Islet of Langerhans (tissue), 1 donor: ENCODE data around the gene TES.
A peak's percentile ranks its signal among the peaks of the same experiment; 100 is the strongest.
"Not testable (repeated sequence)": the region's sequence is repeated elsewhere in the genome, so short reads cannot be mapped to it uniquely, and the experiment has no call there.

ENCODE experiments used
- FAIRE-seq: peaks from one replicate; lab custom pipeline; 2011; peaks lifted over from hg19 to GRCh38; lab: Jason Lieb, UNC

Gene TES

DNA sequence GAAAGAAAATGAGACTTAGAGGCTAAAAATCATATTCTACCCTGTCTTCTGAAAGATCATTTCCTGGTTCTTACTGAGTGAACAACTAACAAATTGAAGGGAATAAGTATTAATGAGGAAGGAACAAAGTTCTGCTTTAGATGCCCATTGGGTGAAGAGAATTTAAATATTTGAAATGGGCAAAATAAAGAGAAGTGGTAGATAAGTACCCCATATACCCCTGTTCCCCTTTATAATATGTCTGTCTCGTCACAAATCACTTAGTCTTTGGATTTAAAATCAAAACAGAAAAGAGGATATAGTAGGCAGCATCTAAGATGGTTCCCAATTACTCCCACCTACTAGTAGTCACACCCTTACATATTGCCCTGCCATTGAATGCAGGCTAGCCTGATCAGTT lies 13.2 kb downstream of the TES start:
- FAIRE-seq = no peak

DNA sequence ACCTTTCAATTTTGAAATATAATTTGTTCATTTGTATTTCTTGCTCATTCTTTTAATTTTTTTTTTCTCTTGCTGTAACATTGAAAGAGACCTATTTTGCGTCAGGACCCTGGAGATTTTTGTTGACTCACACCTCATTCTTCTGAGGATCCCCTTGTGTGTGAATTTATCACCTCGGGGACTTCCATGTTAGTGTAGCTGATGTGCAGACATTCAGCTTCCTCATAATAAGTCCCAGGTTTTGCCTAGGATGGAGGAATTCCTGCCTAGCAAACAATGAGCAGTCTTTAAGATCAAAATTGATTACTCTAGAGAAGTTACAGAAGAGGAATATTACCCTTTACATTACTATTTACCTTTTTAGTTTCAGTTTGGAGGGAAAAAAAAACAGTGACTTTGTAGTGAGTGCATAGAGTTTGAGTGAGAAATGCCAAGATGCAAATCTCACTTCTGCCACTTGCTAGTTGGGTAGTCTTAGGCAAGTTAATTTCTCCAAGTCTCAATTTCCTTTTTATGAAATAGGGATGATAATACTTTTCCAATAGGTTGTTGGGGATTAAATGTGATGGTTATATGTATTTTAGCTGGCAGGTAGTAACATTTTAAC lies 14.3 kb downstream of the TES start:
- FAIRE-seq = no peak

DNA sequence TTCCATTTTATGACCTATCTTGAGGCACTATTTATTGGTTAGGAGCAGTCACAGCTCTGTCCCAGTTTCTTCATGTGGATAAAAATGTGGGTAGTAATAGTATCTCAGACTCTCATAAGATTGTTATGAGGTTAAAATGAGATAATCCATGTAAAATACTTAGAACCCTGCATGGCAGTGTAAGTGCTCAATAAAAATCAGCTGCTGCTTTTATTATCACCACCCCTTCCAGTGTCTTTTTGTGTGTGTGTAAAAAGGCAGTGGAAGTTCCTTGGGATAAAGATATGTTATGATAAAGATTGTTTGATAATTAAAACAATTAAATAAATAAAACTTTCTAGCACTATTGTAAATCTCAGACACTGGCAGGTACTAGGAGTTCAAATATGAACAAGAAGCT lies 15.5 kb downstream of the TES start:
- FAIRE-seq = no peak

DNA sequence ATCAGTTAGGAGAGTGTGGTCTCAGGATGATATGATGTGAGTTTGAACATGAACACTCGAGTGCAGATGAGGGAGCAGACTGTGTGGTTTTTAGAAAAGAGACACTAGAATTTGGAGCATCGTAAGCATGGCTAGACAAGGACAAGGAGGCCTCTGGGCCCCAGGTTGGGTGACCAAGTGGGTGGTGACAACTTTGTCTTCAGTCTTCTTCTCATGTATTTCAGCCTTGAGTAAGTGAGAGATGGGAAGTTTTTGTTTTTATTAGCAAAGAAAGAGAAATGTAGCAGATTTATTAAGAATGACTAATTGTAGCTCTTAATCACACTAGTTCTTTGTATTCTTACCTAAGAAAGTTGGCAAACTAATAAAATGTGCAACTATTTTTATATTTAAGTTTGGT lies 16.3 kb downstream of the TES start:
- no peak for FAIRE-seq

DNA sequence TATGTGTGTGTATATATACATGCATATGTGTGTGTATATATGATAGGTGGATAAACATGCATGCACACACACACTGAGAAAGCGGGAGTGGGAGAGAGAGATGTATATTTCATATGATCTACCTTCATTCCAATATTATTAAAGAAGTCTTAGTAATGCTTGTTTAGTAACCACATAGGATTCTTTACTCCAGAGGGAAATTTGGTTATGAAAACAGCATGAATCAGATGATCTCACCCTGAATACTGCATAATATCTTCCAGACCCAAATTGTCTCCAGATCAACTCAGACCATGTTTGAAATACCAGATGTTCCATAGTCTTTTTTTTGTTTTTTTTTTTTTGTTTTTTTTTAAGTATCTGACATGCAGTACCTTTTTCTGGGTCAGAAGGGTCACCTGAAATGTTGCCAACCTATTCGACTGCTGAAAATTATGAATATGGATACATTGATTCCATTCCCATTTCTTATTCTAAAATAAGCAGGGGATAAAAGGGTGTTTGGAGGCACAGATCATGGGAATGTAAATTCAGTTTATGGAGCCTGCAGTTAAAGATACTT lies 17.4 kb downstream of the TES start:
- no peak for FAIRE-seq

DNA sequence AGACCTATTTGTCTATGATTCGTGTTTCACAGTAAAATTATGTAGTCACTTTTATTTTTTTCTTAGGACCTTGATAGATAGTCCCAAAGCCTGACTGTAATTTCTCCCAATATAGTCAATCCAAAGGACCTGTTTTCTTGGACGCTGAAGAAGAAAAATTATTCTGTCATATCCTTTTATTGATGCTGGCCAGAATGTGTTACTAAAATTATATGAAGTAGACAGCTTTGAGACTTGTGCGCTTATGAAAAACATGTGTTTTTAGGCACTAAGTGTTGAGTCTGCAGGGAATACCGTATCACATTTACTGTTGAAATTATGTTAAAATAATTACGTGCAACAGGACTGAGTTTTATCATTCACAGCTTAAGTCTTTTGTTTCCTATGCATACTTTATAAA lies 17.9 kb downstream of the TES start:
- no peak for FAIRE-seq

DNA sequence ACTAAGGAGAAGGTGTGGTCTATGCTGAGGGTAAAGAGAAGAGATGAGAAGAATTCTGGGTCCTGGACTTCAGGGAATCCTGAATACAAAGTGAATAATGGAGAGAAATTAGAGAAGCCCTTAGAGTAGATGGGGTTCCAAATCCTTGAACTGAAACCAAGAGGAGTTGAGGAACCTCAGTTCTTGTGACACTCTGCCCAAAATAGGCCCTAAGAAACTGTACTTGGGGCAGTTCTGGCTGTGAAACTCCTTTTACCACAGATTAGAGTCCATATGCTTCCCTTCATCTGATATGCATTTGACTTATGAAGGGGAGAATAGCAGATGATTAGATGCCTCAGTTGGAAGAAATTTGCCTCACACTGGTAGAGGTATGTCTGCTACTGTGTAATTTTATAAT lies 19.0 kb downstream of the TES start:
- no peak for FAIRE-seq

DNA sequence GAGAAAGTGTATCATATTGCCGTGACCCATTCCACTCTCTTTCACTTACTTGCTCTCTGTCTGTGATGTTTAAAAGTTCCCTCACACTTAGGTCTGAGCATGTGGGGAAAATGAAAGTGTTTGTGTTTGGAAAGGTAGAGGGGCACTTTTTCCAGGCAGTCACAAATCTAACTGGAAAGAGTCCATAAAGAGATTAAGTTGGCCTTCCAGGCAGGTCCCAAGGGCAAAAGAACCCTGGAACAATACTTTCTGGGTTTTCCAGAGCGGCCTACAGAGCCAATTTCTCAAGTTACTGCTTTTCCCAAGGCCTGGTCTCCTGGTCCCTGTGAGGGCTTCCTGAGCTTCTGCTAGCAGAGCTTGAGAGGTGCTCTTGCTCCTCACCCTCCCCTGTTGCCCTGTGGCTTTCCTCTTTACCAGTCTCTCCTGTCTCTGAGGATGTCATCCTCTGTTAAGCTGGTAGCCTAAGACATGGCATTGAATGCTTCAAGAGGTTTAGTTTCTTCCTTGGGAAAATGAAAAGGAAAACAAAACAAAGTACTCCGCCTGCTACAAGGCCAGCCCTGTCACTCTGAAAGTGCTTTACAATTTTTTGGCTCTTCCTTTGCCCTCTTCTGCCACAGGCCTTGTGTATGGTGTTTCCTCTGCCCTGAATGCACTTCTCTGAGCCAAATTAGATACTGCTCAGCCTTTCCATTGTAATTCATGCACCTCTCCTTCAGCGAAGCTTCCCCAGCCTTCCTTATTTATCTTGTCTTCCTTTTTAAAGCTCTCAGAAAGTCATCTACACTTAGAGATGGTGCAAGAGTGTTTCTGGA lies 20.1 kb downstream of the TES start:
- no peak for FAIRE-seq

DNA sequence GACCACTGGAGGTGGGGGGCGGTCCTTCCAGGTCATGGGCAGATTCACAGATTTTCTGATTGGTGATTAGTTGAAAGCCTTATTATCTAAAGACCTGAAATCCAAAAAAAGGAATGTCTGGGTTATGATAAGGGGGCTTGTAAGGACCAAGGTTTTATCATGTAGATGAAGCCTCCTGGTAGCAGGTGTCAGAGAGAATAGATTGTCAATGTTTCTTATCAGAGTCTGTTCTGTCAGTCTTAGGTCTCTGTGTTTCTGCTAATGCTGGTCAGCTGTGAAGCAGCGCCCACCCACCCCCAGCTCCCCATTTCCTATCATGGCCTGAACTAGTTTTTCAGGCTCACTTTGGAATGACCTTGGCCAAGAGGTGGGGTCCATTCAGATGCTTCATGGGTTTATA lies 21.2 kb downstream of the TES start:
- no peak for FAIRE-seq

DNA sequence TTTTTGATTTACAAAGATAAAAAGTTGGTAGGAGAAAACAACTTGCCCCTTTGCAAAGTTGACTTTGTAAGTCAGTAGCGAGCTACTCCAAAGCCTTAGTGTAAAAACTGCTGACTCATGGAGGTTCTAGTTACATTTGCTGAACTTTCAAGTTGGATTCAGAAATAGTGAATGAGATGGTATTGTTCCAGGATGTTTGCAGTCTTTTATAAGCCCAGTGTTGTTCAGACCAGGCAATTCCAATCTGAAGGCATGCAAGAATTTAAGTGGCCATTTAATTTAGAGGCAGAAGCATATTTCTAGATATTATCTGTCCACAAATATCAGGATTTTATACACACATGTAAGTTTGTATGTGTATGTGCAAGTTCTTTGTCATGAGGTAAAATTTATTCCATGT lies 21.6 kb downstream of the TES start:
- no peak for FAIRE-seq

DNA sequence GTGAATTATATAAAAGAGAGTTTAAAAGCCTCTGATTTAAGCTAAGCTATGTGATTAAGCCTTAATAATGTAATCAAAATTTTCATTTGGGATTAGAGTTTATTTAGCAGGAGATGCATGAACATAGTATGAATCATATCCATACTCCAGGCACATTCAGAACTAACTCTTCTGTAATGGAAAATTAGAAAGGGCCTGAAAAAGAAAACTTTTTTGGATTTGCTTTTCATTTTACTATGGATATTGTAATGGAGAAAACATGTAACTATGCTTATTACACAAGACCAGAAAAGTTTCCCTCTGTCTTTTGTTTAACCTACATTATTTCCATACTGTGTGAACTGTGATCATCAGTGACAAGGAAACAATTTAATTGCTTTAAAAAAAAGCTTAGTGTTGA lies 22.0 kb downstream of the TES start:
- FAIRE-seq = no peak

DNA sequence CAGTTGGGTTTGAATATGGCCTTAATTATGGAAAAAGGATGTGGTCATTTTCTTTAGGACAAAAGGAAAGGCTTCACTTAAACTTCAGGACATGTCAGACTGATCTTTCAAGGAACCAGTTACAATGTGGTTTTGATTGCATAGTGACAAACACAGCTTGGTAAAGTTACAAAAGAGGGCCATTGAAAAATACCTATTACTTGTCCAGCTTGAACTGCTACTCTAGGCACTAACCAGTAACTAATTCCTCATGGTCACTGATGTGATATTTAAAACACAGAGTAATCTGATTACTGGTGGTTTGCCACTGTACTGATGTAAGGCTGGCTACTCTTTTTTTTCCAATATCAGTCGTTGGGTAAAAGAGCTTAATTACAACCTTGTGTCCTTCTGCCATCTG lies 22.6 kb downstream of the TES start:
- no peak for FAIRE-seq

DNA sequence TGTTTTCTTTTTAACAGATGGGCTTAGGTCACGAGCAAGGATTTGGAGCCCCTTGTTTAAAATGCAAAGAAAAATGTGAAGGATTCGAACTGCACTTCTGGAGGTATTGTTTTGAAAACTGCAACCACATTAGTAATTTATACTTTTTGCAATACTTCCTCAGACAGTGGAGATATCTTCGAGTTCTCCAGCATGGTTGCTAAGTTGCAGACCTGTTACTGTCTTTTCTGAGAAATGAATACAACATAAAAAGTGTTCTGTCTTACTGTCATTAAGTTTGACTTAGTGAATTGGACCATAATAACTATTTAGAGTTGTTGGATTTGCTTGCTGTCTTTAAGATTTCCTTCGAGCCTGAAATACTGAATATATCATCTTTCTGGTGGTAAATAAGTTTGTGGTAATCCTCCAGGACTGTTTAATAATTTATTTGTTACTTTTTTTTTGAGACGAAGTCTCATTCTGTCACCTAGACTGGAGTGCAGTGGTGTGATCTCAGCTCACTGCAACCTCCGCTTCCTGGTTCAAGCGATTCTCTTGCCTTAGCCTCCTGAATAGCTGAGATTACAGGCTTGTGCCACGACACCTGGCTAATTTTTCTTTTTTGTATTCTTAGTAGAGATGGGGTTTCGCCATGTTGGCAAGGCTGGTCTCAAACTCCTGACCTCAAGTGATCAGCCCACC lies 24.3 kb downstream of the TES start:
- FAIRE-seq = no peak

DNA sequence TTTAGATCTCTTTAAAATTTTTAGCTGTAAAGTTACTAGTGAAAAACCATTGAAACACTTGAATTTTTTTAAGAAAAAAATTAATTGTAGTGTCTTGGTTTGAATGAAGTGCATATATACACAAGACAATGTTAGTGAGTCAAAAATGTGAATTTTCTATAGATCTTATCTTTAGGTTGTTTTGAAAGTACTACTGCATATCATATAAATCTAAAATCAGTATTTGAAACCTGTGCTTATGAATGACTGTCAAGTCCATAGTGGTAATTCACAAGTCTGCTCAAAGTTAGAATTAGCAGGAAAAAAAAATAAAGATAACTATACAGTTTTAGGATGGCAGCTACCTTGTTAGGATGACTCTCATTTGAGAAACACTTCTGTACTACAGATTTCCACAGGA lies 25.0 kb downstream of the TES start:
- FAIRE-seq = no peak

DNA sequence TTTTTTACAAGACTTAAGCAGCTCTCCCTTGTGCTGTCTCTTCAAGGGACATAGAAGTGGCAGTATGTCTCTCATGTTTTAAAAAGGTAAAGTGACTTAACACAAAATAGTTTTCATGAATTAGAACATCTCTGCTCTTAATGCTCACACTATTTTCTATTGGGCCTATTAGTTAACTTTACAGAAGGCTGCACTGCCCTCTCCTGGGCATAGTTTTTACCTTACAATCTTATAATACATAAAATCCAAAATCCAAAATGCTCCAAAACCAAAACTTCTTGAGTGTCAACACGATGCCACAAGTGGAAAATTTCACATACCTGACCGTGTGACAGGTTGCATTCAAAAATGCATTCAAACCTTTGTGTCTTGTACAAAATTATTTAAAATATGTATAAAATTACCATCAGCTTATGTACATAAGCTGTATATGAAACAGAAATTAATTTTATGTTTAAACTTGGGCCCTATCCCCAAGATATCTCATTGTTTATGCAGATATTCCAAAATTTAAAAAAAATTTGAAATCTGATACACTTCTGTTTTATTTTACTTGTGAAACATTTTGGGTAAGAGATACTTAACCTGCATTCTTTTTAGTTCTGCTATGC lies 25.8 kb downstream of the TES start:
- peak; percentile 92 for FAIRE-seq

DNA sequence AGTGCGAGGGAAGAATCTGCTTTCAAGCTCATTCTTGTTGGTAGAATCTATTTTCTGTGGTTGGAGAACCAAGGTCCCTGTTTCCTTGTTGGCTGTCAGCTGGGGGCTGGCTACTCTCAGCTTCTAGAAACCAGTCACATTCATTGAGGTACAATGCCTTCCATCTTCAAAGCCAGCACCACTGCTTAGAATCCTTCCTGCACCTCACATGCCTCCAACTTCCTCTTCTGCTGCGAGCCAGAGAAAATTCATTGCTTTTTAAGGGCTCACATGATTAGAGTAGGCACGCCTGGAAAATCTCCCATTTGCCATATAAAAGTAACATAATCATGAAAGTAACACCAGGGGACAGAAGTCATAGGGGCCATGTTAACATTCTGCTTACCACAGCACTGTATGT lies 28.7 kb downstream of the TES start:
- no peak for FAIRE-seq

DNA sequence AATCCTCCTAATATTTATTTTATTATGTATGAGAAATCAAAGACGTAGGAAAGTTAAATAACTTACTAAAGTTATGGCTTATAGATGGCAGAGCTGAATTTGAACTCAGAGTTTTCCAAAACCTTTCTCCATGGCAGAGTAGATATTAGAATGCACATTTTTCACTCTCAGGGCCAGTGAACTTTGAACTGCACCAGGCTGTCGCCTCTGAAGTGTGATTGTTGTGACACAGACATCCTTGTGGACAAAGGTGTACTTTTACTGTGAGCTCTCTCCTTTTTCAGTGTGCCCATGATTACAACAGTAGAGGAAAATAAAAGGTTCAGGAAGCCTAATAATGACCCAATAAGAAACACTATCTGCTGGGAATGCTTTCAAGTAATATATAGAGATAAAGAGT lies 29.1 kb downstream of the TES start:
- no peak for FAIRE-seq

DNA sequence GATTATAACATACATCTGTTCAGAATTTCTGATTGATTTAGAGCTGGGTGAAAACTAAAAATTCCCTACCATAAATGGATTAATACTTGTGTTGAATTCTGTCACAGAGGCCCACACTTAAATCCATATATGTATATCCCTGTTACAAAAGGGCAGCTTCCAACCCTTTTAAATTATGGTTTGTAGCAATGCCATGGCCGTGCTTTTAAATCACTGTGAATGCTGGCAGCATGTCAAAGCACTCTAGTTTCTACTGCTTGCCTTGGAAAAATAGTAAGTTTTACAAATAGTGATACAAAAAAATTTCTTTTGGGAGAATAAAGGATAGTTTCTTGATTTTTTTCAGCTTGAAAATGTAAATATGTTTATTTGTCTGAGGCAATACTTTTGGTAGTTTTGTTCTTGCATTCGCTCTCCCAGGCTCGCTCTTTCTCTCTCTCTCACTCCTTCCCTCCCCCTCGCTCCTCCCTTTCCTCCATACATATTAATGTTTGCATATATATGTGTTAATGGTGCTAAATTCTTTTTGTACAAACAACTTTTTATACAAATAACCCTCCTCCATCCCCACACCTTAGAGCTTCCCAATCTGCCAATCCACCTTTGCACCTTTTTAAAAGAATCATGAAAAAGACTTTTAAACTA lies 29.8 kb downstream of the TES start:
- no peak for FAIRE-seq

DNA sequence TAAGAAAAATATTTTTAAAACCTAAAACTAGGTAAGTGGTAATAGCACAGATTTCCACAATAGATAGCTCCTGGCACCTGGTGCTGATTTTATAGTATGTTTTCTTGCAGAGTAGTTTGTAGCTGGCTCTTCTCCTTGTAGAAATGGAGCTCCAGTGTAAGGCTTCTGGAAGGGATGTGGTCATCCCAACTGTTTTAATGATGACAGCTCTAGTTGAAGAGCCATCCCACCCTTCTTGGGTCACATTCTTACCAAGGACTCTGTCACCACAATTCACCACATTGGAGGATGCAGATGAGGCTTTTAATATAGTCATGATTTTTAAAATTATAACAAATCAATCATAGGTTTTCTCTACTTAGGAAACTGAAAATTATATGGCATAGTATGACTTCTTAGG lies 31.0 kb downstream of the TES start:
- FAIRE-seq = no peak

DNA sequence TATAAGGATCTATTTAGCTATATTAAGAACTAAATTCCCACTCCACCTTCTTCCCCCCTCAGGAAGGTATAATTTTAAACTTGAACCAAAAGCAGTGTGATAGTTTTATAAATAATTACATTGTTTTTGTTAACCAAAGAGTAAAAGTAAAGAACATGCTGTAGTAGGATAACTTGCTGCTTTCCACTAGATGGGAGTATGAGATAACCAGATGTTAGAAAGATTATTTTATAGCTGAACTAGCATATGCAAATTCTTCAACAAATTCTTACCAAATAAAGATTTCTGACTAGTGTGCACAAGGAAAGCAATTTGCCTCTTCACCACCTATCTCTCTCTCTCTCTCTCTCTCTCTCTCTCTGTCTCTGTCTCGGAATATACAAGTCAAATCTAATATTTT lies 31.8 kb downstream of the TES start:
- FAIRE-seq = no peak

DNA sequence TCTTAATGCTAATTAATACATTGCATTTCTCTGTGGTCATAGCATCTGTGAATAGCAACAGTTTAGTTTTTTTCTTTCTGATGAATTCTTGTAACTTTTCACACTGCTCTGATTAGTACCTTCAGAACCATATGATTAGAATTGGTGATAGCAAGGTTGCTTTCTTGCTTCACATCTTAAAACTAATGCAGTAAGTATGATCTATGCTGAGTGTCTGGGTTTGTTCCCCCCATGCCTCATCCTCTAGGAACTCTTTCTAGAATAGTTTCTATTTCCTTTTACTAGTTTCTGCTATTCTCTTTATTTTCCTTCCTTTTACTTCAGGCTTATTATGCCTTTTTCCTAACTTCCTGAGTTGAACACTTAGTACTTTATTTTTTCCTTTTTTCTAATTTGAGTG lies 32.4 kb downstream of the TES start:
- no peak for FAIRE-seq

DNA sequence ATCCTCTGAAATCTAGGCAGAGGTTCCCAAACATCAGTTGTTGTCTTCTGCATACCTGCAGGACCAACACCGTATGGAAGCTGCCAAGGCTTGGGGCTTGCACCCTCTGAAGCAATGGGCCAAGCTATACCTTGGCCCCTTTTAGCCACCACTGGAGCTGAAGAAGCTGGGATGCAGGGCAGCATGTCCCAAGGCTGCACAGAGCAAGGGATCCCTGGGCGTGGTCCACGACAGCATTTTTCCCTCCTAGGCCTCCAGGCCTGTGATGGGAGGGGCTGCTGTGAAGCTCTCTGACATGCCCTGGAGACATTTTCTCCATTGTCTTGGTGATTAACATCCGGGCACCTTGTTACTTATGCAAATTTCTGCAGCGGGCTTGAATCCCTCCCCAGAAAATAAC lies 34.5 kb downstream of the TES start:
- FAIRE-seq = not testable (repeated sequence)

DNA sequence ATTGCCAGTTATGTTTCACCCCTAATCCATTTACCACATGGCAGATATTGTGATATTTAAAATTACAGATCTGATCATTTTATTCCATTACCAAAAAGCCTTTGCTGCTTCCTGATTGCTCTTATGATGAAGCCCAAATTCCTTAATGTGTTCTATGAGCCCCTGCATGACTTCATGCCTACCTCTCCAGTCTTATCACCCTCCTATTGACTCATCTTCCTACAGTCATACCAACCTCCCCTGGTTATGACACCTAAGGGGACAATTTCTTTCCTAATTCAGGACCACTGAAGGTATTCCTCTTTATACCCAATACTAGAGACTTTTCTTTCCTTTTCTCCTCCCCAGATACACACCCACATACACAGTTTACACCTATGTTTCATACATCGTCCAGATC lies 36.0 kb downstream of the TES start:
- no peak for FAIRE-seq
